ENCODE data around the gene ZNF485.

The ZNF485 gene

GRCh38 chr10:43573250-43574000, 32.8 kb upstream of the ZNF485 start:
- no peak overlapping the region for H3K9ac ChIP-seq (ENCODE audit: low read length)
- DNase-seq, result no peak
- H3K27ac ChIP-seq (ENCODE audit: low read length), result no peak overlapping the region
- H3K9me2 ChIP-seq (replicated peaks; ENCODE audit: insufficient read depth, low read length), result no peaks in the 10 kb centered on the region
- no peak overlapping the region for H2AFZ ChIP-seq (ENCODE audit: low read length)
- no peaks in the 10 kb centered on the region for H3K9me3 ChIP-seq (replicated peaks; ENCODE audit: insufficient read depth, low read length)
- H3F3A ChIP-seq (ENCODE audit: insufficient read depth, low read length), result no peaks in the 10 kb centered on the region
- no peak overlapping the region for H3K4me3 ChIP-seq (ENCODE audit: low read length)
- no peaks in the 10 kb centered on the region for H4K20me1 ChIP-seq (ENCODE audit: insufficient read depth, low read length)
- no peaks in the 10 kb centered on the region for H3K4me1 ChIP-seq (ENCODE audit: low read length)
- no peaks in the 10 kb centered on the region for H3K36me3 ChIP-seq (replicated peaks; ENCODE audit: insufficient read depth, low read length)
- H3K27me3 ChIP-seq (replicated peaks; ENCODE audit: insufficient read depth, low read length), result no peaks in the 10 kb centered on the region
- H3K79me2 ChIP-seq (ENCODE audit: low read length), result no peaks in the 10 kb centered on the region
- H3K4me2 ChIP-seq (ENCODE audit: low read depth, low read length), result no peak overlapping the region
- TF ChIP-seq EZH2 (optimal IDR thresholded peaks at IDR 0.05; ENCODE audit: low read depth, low read length) (no peak), EZH2phosphoT487 (IDR thresholded peaks at IDR 0.05; ENCODE audit: low read length) (no peak)
- TF ChIP-seq, protein P1, sequence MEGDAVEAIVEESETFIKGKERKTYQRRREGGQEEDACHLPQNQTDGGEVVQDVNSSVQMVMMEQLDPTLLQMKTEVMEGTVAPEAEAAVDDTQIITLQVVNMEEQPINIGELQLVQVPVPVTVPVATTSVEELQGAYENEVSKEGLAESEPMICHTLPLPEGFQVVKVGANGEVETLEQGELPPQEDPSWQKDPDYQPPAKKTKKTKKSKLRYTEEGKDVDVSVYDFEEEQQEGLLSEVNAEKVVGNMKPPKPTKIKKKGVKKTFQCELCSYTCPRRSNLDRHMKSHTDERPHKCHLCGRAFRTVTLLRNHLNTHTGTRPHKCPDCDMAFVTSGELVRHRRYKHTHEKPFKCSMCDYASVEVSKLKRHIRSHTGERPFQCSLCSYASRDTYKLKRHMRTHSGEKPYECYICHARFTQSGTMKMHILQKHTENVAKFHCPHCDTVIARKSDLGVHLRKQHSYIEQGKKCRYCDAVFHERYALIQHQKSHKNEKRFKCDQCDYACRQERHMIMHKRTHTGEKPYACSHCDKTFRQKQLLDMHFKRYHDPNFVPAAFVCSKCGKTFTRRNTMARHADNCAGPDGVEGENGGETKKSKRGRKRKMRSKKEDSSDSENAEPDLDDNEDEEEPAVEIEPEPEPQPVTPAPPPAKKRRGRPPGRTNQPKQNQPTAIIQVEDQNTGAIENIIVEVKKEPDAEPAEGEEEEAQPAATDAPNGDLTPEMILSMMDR (IDR thresholded peaks at IDR 0.05; ENCODE audit: low read length), result no peak

GRCh38 chr10:43574001-43574892, 32.0 kb upstream of the ZNF485 start, which contains the start of gene ZNF239:
Gene ZNF239 (minus strand): TSS chr10:43574616. CDS start chr10:43558079, 16,537 bp downstream.
- no peak within 1 kb of the TSS for H2AFZ ChIP-seq (ENCODE audit: low read length)
- no peaks in the 10 kb centered on the region for H3K4me1 ChIP-seq (ENCODE audit: low read length)
- no peaks in the 10 kb centered on the region for H3F3A ChIP-seq (ENCODE audit: insufficient read depth, low read length)
- no peak for DNase-seq
- H3K4me2 ChIP-seq (ENCODE audit: low read depth, low read length), result no peak within 1 kb of the TSS
- no peak for TF ChIP-seq EZH2phosphoT487 (IDR thresholded peaks at IDR 0.05; ENCODE audit: low read length)
- no peak within 1 kb of the TSS for H3K4me3 ChIP-seq (ENCODE audit: low read length)
- no peaks in the 10 kb centered on the region for H3K79me2 ChIP-seq (ENCODE audit: low read length)
- H3K9me3 ChIP-seq (replicated peaks; ENCODE audit: insufficient read depth, low read length), result no peaks in the 10 kb centered on the region
- H4K20me1 ChIP-seq (ENCODE audit: insufficient read depth, low read length), result no peaks in the 10 kb centered on the region
- no peaks in the 10 kb centered on the region for H3K27me3 ChIP-seq (replicated peaks; ENCODE audit: insufficient read depth, low read length)
- H3K27ac ChIP-seq (ENCODE audit: low read length), result no peak within 1 kb of the TSS
- H3K36me3 ChIP-seq (replicated peaks; ENCODE audit: insufficient read depth, low read length), result no peaks in the 10 kb centered on the region
- H3K9me2 ChIP-seq (replicated peaks; ENCODE audit: insufficient read depth, low read length), result no peaks in the 10 kb centered on the region
- H3K9ac ChIP-seq (ENCODE audit: low read length), result no peak within 1 kb of the TSS

DNA sequence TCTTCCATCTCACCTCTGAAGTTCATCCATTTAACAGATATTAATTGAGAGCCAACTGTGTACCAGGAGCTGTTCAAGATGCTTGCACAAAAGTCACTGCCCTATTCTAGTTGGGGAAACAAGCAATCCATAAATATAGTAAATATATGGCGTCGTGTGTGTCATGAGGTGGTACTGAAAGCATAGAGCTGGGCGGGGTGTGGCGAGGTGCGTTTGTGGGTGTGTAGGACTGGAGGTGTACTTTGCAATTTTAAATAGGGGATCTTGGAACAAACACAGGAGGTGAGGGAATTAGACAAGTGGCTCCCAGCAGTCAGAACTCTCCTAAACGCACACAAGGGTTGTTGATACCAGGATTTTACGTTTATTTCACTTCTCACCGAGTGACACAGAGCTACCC, 31.3 kb upstream of the ZNF485 start:
- H3K9ac ChIP-seq (ENCODE audit: low read length), result no peak overlapping the region
- H3K4me1 ChIP-seq (ENCODE audit: low read length), result no peaks in the 10 kb centered on the region
- no peak overlapping the region for H3K27ac ChIP-seq (ENCODE audit: low read length)
- H3K9me2 ChIP-seq (replicated peaks; ENCODE audit: insufficient read depth, low read length), result no peaks in the 10 kb centered on the region
- no peaks in the 10 kb centered on the region for H3K9me3 ChIP-seq (replicated peaks; ENCODE audit: insufficient read depth, low read length)
- H3K4me3 ChIP-seq (ENCODE audit: low read length), result no peak overlapping the region
- TF ChIP-seq, protein P1 (IDR thresholded peaks at IDR 0.05; ENCODE audit: low read length), result no peak
- TF ChIP-seq EZH2phosphoT487 (IDR thresholded peaks at IDR 0.05; ENCODE audit: low read length) (no peak), EZH2 (optimal IDR thresholded peaks at IDR 0.05; ENCODE audit: low read depth, low read length) (no peak)
- no peaks in the 10 kb centered on the region for H3K79me2 ChIP-seq (ENCODE audit: low read length)
- H3K36me3 ChIP-seq (replicated peaks; ENCODE audit: insufficient read depth, low read length), result no peaks in the 10 kb centered on the region
- H3K4me2 ChIP-seq (ENCODE audit: low read depth, low read length), result no peak overlapping the region
- no peaks in the 10 kb centered on the region for H4K20me1 ChIP-seq (ENCODE audit: insufficient read depth, low read length)
- H3F3A ChIP-seq (ENCODE audit: insufficient read depth, low read length), result no peaks in the 10 kb centered on the region
- no peak for DNase-seq
- H3K27me3 ChIP-seq (replicated peaks; ENCODE audit: insufficient read depth, low read length), result no peaks in the 10 kb centered on the region
- H2AFZ ChIP-seq (ENCODE audit: low read length), result no peak overlapping the region

All from MM.1S (cell line).